WTC11 (cell line): Measurements from ENCODE around the gene OR6B2. TPM values are rescaled to one million over a fixed set of nuclear protein-coding genes. Genes with fewer than 3 reads are reported as not detected.

Experiments
- ATAC-seq: fragments of 200-7000 bp; cut with Tn5 transposase; 2 replicates; pipeline ENCODE4 v1.10.0; 2021; ENCODE audit warnings: mild to moderate bottlenecking, moderate library complexity
- Bru-seq: library from RNA; stranded (reverse); fragments of 400-500 nt; gene quantifications from one replicate; lab custom pipeline; 2021; lab: Mats Ljungman, UMichigan
- CTCF ChIA-PET: fragments of 300-600 bp; sonication (Branson Sonifier 250); formaldehyde crosslinking; loops from one replicate; lab custom pipeline; 2021; ENCODE audit warnings: antibody characterized with exemption; lab: Charles Lee
- POLR2A ChIA-PET: fragments of 350-600 bp; sonication (Branson Sonifier 250); formaldehyde crosslinking; loops from one replicate; lab custom pipeline; 2021; ENCODE audit warnings: antibody characterized with exemption; lab: Charles Lee
- DNase-seq: peaks from one replicate; pipeline ENCODE4 v3.0.0; 2021; ENCODE audit warnings: low spot score
- H3K27ac Mint-ChIP-seq: 2 replicates; pipeline ENCODE4 v1.8.0; 2021; ENCODE audit warnings: mixed read lengths
- H3K27me3 Mint-ChIP-seq: 2 replicates; pipeline ENCODE4 v1.8.0; 2021; ENCODE audit warnings: low read depth, mild to moderate bottlenecking, moderate library complexity, mixed read lengths
- H3K36me3 Mint-ChIP-seq: 2 replicates; pipeline ENCODE4 v1.8.0; 2021; ENCODE audit warnings: mixed read lengths
- H3K4me1 Mint-ChIP-seq: 2 replicates; pipeline ENCODE4 v1.8.0; 2022; ENCODE audit warnings: mixed read lengths
- H3K4me3 Mint-ChIP-seq: 2 replicates; pipeline ENCODE4 v1.8.0; 2021; ENCODE audit warnings: mild to moderate bottlenecking, moderate library complexity, mixed read lengths
- H3K9me3 Mint-ChIP-seq: 2 replicates; pipeline ENCODE4 v1.8.0; 2021; ENCODE audit warnings: mixed read lengths
- ATF1 ChIP-seq: sonication (generic); formaldehyde crosslinking; IDR thresholded peaks from 2 replicates; pipeline ENCODE4 v1.8.1; 2023; ENCODE audit warnings: mild to moderate bottlenecking, moderate library complexity, missing genetic modification reagents
- CREB1 ChIP-seq: sonication (generic); formaldehyde crosslinking; IDR thresholded peaks from 2 replicates; pipeline ENCODE4 v1.8.0; 2023; ENCODE audit warnings: mild to moderate bottlenecking, missing genetic modification reagents
- ELF4 ChIP-seq: sonication (generic); formaldehyde crosslinking; IDR thresholded peaks from 2 replicates; pipeline ENCODE4 v1.8.1; 2022; ENCODE audit warnings: low read depth, mild to moderate bottlenecking, moderate library complexity, missing genetic modification reagents
- GABPB1 ChIP-seq: sonication (generic); formaldehyde crosslinking; IDR thresholded peaks from 2 replicates; pipeline ENCODE4 v1.8.1; 2023; ENCODE audit warnings: mild to moderate bottlenecking, missing genetic modification reagents
- IRF2 ChIP-seq: sonication (generic); formaldehyde crosslinking; IDR thresholded peaks from 2 replicates; pipeline ENCODE4 v1.8.0; 2022; ENCODE audit warnings: low read depth, missing genetic modification reagents, borderline replicate concordance
- JAZF1 ChIP-seq: fragments of 250-450 bp; sonication (Bioruptor Pico); IDR thresholded peaks from 2 replicates; pipeline ENCODE4 v1.9.0; 2021; ENCODE audit warnings: moderate library complexity, mild to moderate bottlenecking, inconsistent platforms
- KAT7 ChIP-seq: sonication (generic); formaldehyde crosslinking; IDR thresholded peaks from 2 replicates; pipeline ENCODE4 v1.8.1; 2023; ENCODE audit warnings: missing genetic modification reagents, mild to moderate bottlenecking, borderline replicate concordance
- NFATC4 ChIP-seq: fragments of 250-450 bp; sonication (Bioruptor Pico); IDR thresholded peaks from 2 replicates; pipeline ENCODE4 v1.9.0; 2021; ENCODE audit warnings: mild to moderate bottlenecking
- NR1H2 ChIP-seq: sonication (generic); formaldehyde crosslinking; IDR thresholded peaks from 2 replicates; pipeline ENCODE4 v1.9.0; 2021; ENCODE audit warnings: mild to moderate bottlenecking, moderate library complexity, missing genetic modification reagents
- NR3C1 ChIP-seq: sonication (generic); formaldehyde crosslinking; conservative IDR thresholded peaks from 2 replicates; pipeline ENCODE4 v1.8.1; 2023; ENCODE audit warnings: low read depth, mild to moderate bottlenecking, missing genetic modification reagents
- RORB ChIP-seq: fragments of 250-450 bp; sonication (Bioruptor Pico); IDR thresholded peaks from 2 replicates; pipeline ENCODE4 v1.9.0; 2021; ENCODE audit warnings: mild to moderate bottlenecking
- TEAD4 ChIP-seq: sonication (generic); formaldehyde crosslinking; IDR thresholded peaks from 2 replicates; pipeline ENCODE4 v1.8.0; 2022; ENCODE audit warnings: mild to moderate bottlenecking, missing genetic modification reagents
- ZNF219 ChIP-seq: sonication (generic); formaldehyde crosslinking; IDR thresholded peaks from 2 replicates; pipeline ENCODE4 v1.8.0; 2023; ENCODE audit warnings: missing genetic modification reagents, mild to moderate bottlenecking, borderline replicate concordance
- ZNF263 ChIP-seq: sonication (generic); formaldehyde crosslinking; IDR thresholded peaks from 2 replicates; pipeline ENCODE4 v1.8.1; 2022; ENCODE audit warnings: low read depth, mild to moderate bottlenecking, moderate library complexity, missing genetic modification reagents
- ZNF396 ChIP-seq: fragments of 250-450 bp; sonication (Bioruptor Pico); IDR thresholded peaks from 2 replicates; pipeline ENCODE4 v1.8.0; 2021; ENCODE audit warnings: mild to moderate bottlenecking, moderate library complexity, borderline replicate concordance
- ZNF416 ChIP-seq: fragments of 250-450 bp; sonication (Bioruptor Pico); IDR thresholded peaks from 2 replicates; pipeline ENCODE4 v1.9.0; 2021; ENCODE audit warnings: mild to moderate bottlenecking, inconsistent platforms
- ZNF423 ChIP-seq: fragments of 250-450 bp; sonication (Bioruptor Pico); IDR thresholded peaks from 2 replicates; pipeline ENCODE4 v2.1.2; 2022; ENCODE audit warnings: mild to moderate bottlenecking, moderate library complexity
- ZNF671 ChIP-seq: fragments of 250-450 bp; sonication (Bioruptor Pico); IDR thresholded peaks from 2 replicates; pipeline ENCODE4 v1.8.0; 2021; ENCODE audit warnings: mild to moderate bottlenecking
- long read RNA-seq, 3 experiments: library from RNA in 1 of 3; library from capped mRNA in 1 of 3; library from polyadenylated mRNA in 1 of 3; unstranded in 2 of 3; stranded (forward) in 1 of 3; transcript quantifications; one replicate each; pipeline ENCODE4 v2.0.0, GENCODE V29; 2021
- total RNA-seq: library from RNA; stranded (reverse); gene quantifications from 3 replicates; pipeline ENCODE4 v1.2.3, GENCODE V29; 2021
- TF ChIP-seq, protein P1 (sequence below): sonication (generic); formaldehyde crosslinking; IDR thresholded peaks from 2 replicates; pipeline ENCODE4 v1.8.0; 2023; ENCODE audit warnings: missing genetic modification reagents, mild to moderate bottlenecking, borderline replicate concordance
- TF ChIP-seq, protein P2 (sequence below): sonication (generic); formaldehyde crosslinking; conservative IDR thresholded peaks from 2 replicates; pipeline ENCODE4 v1.8.1; 2022; ENCODE audit warnings: mild to moderate bottlenecking, missing genetic modification reagents
- TF ChIP-seq, protein P3 (sequence below): sonication (generic); formaldehyde crosslinking; IDR thresholded peaks from 2 replicates; pipeline ENCODE4 v1.8.1; 2022; ENCODE audit warnings: mild to moderate bottlenecking, missing genetic modification reagents, moderate library complexity, borderline replicate concordance
- TF ChIP-seq, protein P4 (sequence below): sonication (generic); formaldehyde crosslinking; IDR thresholded peaks from 2 replicates; pipeline ENCODE4 v1.8.1; 2023; ENCODE audit warnings: mild to moderate bottlenecking, missing genetic modification reagents, moderate library complexity

The OR6B2 gene
- total RNA-seq (not detected in 3 replicates), Bru-seq, nascent RNA (not detected)
- long read RNA-seq, experiment 1: 0 reads
- long read RNA-seq, experiment 2: 0 reads
- long read RNA-seq, experiment 3: 0 reads

DNA sequence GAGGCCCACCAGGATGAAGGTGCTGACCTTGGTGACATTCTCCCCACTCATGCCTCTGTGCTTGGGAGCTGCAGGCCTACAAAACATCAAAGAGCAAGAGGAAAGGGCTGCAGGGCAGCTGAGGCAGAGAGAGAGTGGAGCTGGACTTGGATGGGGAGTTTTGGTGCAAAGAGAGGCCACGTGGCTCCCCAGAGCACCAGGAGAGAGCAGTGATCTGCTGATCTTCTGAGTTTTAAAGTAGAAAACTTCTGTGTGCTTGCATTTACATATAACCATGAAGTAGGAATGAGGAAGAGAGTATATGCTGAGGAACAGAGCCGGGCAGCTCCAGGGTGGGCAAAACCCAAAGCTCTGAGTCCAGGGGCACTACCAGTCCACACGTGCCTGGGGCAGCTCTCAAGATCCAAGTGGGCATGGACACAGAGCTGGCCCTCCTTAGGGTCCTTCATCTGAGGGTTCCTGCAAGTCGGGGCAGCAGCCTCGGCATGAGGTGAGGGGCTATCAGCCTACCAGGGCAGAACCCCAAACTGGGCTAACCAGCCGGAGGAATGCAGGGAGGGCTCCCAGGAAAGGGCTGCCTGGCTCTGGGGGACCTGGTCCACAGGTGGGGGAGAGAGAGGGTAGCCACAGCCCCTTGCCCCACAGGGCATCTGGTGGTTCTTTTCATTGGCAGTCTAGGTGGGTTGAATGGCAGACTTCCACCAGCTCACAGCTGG is at the start of gene OR6B2:
TSS of gene OR6B2 (minus strand) at position 51 of the 716 bp plus-strand sequence. CDS start at position 51, 0 bp downstream.
- ATAC-seq (no peak), DNase-seq (no peak)
- H3K4me1 Mint-ChIP-seq: peaks cover 3% of the 10 kb centered on the region; the same call in 1 of the 2 replicates
- no peak within 1 kb of the TSS for H3K27ac Mint-ChIP-seq
- no peaks in the 10 kb centered on the region for H3K9me3 Mint-ChIP-seq
- no peaks in the 10 kb centered on the region for H3K36me3 Mint-ChIP-seq
- no peak within 1 kb of the TSS for H3K4me3 Mint-ChIP-seq
- peaks cover 41% of the 10 kb centered on the region for H3K27me3 Mint-ChIP-seq
- CTCF ChIA-PET: interaction anchor here (1.0 to 1.2 kb wide), 2 partner anchors 9 to 31 kb away, joined by 3 to 4 read pairs; no protein-coding TSS in a partner anchor
- no peak for TF ChIP-seq ZNF219 (CRISPR knock-in tag)
- TF ChIP-seq JAZF1 (CRISPR knock-in tag): no peak
- TF ChIP-seq KAT7: no peak
- TF ChIP-seq ZNF671 (CRISPR knock-in tag): no peak
- TF ChIP-seq NR1H2 (CRISPR knock-in tag): no peak
- TF ChIP-seq ZNF416 (CRISPR knock-in tag): no peak
- TF ChIP-seq, protein P1, sequence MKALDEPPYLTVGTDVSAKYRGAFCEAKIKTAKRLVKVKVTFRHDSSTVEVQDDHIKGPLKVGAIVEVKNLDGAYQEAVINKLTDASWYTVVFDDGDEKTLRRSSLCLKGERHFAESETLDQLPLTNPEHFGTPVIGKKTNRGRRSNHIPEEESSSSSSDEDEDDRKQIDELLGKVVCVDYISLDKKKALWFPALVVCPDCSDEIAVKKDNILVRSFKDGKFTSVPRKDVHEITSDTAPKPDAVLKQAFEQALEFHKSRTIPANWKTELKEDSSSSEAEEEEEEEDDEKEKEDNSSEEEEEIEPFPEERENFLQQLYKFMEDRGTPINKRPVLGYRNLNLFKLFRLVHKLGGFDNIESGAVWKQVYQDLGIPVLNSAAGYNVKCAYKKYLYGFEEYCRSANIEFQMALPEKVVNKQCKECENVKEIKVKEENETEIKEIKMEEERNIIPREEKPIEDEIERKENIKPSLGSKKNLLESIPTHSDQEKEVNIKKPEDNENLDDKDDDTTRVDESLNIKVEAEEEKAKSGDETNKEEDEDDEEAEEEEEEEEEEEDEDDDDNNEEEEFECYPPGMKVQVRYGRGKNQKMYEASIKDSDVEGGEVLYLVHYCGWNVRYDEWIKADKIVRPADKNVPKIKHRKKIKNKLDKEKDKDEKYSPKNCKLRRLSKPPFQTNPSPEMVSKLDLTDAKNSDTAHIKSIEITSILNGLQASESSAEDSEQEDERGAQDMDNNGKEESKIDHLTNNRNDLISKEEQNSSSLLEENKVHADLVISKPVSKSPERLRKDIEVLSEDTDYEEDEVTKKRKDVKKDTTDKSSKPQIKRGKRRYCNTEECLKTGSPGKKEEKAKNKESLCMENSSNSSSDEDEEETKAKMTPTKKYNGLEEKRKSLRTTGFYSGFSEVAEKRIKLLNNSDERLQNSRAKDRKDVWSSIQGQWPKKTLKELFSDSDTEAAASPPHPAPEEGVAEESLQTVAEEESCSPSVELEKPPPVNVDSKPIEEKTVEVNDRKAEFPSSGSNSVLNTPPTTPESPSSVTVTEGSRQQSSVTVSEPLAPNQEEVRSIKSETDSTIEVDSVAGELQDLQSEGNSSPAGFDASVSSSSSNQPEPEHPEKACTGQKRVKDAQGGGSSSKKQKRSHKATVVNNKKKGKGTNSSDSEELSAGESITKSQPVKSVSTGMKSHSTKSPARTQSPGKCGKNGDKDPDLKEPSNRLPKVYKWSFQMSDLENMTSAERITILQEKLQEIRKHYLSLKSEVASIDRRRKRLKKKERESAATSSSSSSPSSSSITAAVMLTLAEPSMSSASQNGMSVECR: no peak
- TF ChIP-seq ATF1 (CRISPR knock-in tag): no peak
- TF ChIP-seq ZNF396 (CRISPR knock-in tag): no peak
- no peak for TF ChIP-seq GABPB1
- TF ChIP-seq IRF2 (CRISPR knock-in tag): no peak
- POLR2A ChIA-PET: no interaction called here

DNA sequence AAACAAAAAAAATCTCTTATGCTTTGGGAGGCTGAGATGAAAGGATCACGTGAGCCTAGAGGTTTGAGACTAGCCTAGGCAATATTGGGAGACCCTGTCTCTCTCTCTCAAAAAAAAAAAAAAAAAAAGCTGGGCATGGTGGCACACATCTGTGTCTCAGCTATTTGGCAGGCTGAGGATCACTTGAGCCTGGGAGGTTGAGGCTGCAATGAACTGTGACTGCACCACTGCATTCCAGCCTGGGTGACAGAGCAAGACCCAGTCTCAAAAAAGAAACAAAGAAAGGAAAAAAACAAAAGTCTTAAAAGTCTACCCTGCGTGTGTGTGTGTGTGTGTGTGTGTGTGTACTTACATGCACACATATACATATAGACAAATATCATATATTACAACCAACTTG is 48.4 kb upstream of the OR6B2 start:
- no peak overlapping the region for H3K27ac Mint-ChIP-seq
- H3K36me3 Mint-ChIP-seq: peaks cover 30% of the 10 kb centered on the region
- H3K4me3 Mint-ChIP-seq: no peak overlapping the region
- H3K27me3 Mint-ChIP-seq: peaks cover 9% of the 10 kb centered on the region; the same call in 1 of the 2 replicates
- ChIA-PET POLR2A (no interaction called here), CTCF (no interaction called here)
- H3K9me3 Mint-ChIP-seq: peaks cover 69% of the 10 kb centered on the region
- no peak for DNase-seq
- ATAC-seq: no peak
- TF ChIP-seq RORB (CRISPR knock-in tag): no peak
- no peak for TF ChIP-seq ELF4
- no peak for TF ChIP-seq NR3C1 (CRISPR knock-in tag)
- no peak for TF ChIP-seq ATF1 (CRISPR knock-in tag)
- TF ChIP-seq, protein P2, sequence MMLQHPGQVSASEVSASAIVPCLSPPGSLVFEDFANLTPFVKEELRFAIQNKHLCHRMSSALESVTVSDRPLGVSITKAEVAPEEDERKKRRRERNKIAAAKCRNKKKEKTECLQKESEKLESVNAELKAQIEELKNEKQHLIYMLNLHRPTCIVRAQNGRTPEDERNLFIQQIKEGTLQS (CRISPR knock-in tag): no peak
- TF ChIP-seq, protein P3, sequence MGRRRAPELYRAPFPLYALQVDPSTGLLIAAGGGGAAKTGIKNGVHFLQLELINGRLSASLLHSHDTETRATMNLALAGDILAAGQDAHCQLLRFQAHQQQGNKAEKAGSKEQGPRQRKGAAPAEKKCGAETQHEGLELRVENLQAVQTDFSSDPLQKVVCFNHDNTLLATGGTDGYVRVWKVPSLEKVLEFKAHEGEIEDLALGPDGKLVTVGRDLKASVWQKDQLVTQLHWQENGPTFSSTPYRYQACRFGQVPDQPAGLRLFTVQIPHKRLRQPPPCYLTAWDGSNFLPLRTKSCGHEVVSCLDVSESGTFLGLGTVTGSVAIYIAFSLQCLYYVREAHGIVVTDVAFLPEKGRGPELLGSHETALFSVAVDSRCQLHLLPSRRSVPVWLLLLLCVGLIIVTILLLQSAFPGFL (CRISPR knock-in tag): no peak
- no peak for TF ChIP-seq ZNF263
- TF ChIP-seq ZNF423 (CRISPR knock-in tag): no peak
- TF ChIP-seq, protein P4, sequence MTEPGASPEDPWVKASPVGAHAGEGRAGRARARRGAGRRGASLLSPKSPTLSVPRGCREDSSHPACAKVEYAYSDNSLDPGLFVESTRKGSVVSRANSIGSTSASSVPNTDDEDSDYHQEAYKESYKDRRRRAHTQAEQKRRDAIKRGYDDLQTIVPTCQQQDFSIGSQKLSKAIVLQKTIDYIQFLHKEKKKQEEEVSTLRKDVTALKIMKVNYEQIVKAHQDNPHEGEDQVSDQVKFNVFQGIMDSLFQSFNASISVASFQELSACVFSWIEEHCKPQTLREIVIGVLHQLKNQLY (CRISPR knock-in tag): no peak
- TF ChIP-seq CREB1 (CRISPR knock-in tag): no peak
- no peak for TF ChIP-seq TEAD4
- TF ChIP-seq GABPB1: no peak
- TF ChIP-seq NFATC4 (CRISPR knock-in tag): no peak
- H3K4me1 Mint-ChIP-seq: no peaks in the 10 kb centered on the region
